Testis (tissue), 3 donors: ENCODE data around the gene YIPF4. TPM values are rescaled to one million over a fixed set of nuclear protein-coding genes. Genes with fewer than 3 reads are reported as not detected.
A peak's percentile ranks its signal among the peaks of the same experiment; 100 is the strongest.
"Not testable (repeated sequence)": the region's sequence is repeated elsewhere in the genome, so short reads cannot be mapped to it uniquely, and the experiment has no call there.

Experiments used
- DNase-seq: peaks from one replicate; pipeline ENCODE4 v3.0.0-alpha.2; 2019
- H3K27ac ChIP-seq, 2 donors: fragments of 200-600 bp; sonication (generic); one replicate each; pipeline ENCODE4 v1.5.1; 2019
- H3K27me3 ChIP-seq: fragments of 200-600 bp; sonication (generic); one replicate; pipeline ENCODE4 v1.5.1; 2019
- H3K36me3 ChIP-seq: fragments of 200-600 bp; sonication (generic); one replicate; pipeline ENCODE4 v1.5.1; 2017; ENCODE audit warnings: low read depth; ENCODE audit errors: missing control alignments
- H3K4me1 ChIP-seq: fragments of 200-600 bp; sonication (generic); one replicate; pipeline ENCODE4 v1.5.1; 2019
- H3K4me3 ChIP-seq, 2 donors: fragments of 200-600 bp; sonication (generic); one replicate each; pipeline ENCODE4 v1.5.1; 2017 to 2019
- H3K9me3 ChIP-seq: fragments of 200-600 bp; sonication (generic); one replicate; pipeline ENCODE4 v1.5.1; 2017
- CTCF ChIP-seq, 3 experiments: fragments of 450-650 bp in 2 of 3; fragments of 200-600 bp in 1 of 3; sonication (generic) in 1 of 3; IDR thresholded peaks; one replicate each; pipeline ENCODE4 v1.5.1; 2016 to 2019; ENCODE audit warnings: antibody characterized with exemption in 3 of 3, mild to moderate bottlenecking in 2 of 3, moderate library complexity in 1 of 3
- POLR2A ChIP-seq: fragments of 450-650 bp; IDR thresholded peaks from one replicate; pipeline ENCODE4 v1.6.1; 2017; ENCODE audit warnings: antibody characterized with exemption, mild to moderate bottlenecking, moderate library complexity
- WGBS, 2 donors: methylation state at CpG; one replicate each; pipeline ENCODE4 v1.1.5; 2018; 5-methylcytosine and 5-hydroxymethylcytosine counted together
- intact Hi-C: fragments of 100-400 bp; cut with DNase I; formaldehyde crosslinking; loops from one replicate; pipeline ENCODE4 v1.15.1; 2023; ENCODE audit warnings: low total_unique reads
- polyA plus RNA-seq: library from polyadenylated mRNA; stranded (reverse); fragments of 350-450 nt; fragmentation: Illumina TruSeq; extraction: RNeasy Lipid Tissue Mini Kit (QIAGEN cat#74804); gene quantifications from one replicate; pipeline ENCODE4 v1.2.3, GENCODE V29; 2014; ENCODE audit warnings: low read depth, low replicate concordance; ENCODE audit not compliant: insufficient read depth
- total RNA-seq, 2 donors: library from RNA; depleted of rRNA; stranded (reverse); fragments of >200 nt; gene quantifications; one replicate each; pipeline ENCODE4 v1.2.3, GENCODE V29; 2016

Gene YIPF4
- total and polyA plus RNA-seq, 3 donors from 2014 or later: 13.9 to 41.2 (median 16.0) TPM

- Histone ChIP-seq H3K27ac (no peak overlapping the region), H3K9me3 (no peaks in the 10 kb centered on the region), H3K36me3 (no peaks in the 10 kb centered on the region), H3K4me1 (no peaks in the 10 kb centered on the region), H3K27me3 (no peaks in the 10 kb centered on the region), H3K4me3 (no peak overlapping the region)
- TF ChIP-seq CTCF (IDR thresholded peaks at IDR 0.05): no peak
- no peak for TF ChIP-seq POLR2A
- intact Hi-C loops: no loop called here
- no peak for DNase-seq
- WGBS, 2 donors: 38 to 56% methylated on average over 2 of the region's 2 CpGs
These were observed 52.4 kb downstream of the YIPF4 start for GRCh38 chr2:32330136-32330535.

GRCh38 chr2:32342801-32343200 is 65.1 kb downstream of the YIPF4 start:
- Histone ChIP-seq H3K27me3 (no peaks in the 10 kb centered on the region), H3K36me3 (no peaks in the 10 kb centered on the region), H3K9me3 (no peaks in the 10 kb centered on the region), H3K27ac (no peak overlapping the region), H3K4me3 (no peak overlapping the region), H3K4me1 (no peaks in the 10 kb centered on the region)
- no peak for DNase-seq
- 35 to 52% methylated on average over 2 of the region's 2 CpGs for WGBS, 2 donors
- intact Hi-C loops: no loop called here
- no peak for TF ChIP-seq POLR2A
- no peak for TF ChIP-seq CTCF (IDR thresholded peaks at IDR 0.05)

- H3K27ac ChIP-seq, H3K27me3 ChIP-seq, H3K36me3 ChIP-seq, intact Hi-C loops, H3K9me3 ChIP-seq, H3K4me1 ChIP-seq, DNase-seq, H3K4me3 ChIP-seq: not testable (repeated sequence)
- 89 to 94% methylated on average over 3 of the region's 3 CpGs for WGBS, 2 donors
These were observed 73.1 kb downstream of the YIPF4 start for GRCh38 chr2:32350797-32351196.

GRCh38 chr2:32355976-32356680 is 78.4 kb downstream of the YIPF4 start:
- peak overlapping the region; percentile 98 for H3K27ac ChIP-seq
- intact Hi-C loops: no loop called here
- no peaks in the 10 kb centered on the region for H3K9me3 ChIP-seq
- TF ChIP-seq CTCF (IDR thresholded peaks at IDR 0.05) (no peak), POLR2A (no peak)
- peak overlapping the region; percentile 98 to 99 for H3K4me3 ChIP-seq
- no peaks in the 10 kb centered on the region for H3K36me3 ChIP-seq
- DNase-seq: no peak
- WGBS, 2 donors: 9 to 11% methylated on average over 9 to 10 of the region's 10 CpGs
- peaks cover 21% of the 10 kb centered on the region for H3K4me1 ChIP-seq
- H3K27me3 ChIP-seq: no peaks in the 10 kb centered on the region

GRCh38 chr2:32356681-32357317 is 79.1 kb downstream of the YIPF4 start, which contains the start of gene BIRC6:
TSS of gene BIRC6 (plus strand) at chr2:32357023. CDS start at chr2:32357162, 139 bp downstream.
- DNase-seq: peak; percentile 98
- peaks cover 21% of the 10 kb centered on the region for H3K4me1 ChIP-seq
- peak; percentile 8 for TF ChIP-seq POLR2A
- no peak for TF ChIP-seq CTCF (IDR thresholded peaks at IDR 0.05)
- WGBS, 2 donors: 1% methylated on average over 34 to 41 of the region's 76 CpGs
- no peaks in the 10 kb centered on the region for H3K9me3 ChIP-seq
- peak within 1 kb of the TSS; percentile 98 for H3K27ac ChIP-seq
- H3K36me3 ChIP-seq: no peaks in the 10 kb centered on the region
- intact Hi-C loops: no loop called here
- no peaks in the 10 kb centered on the region for H3K27me3 ChIP-seq
- peak within 1 kb of the TSS; percentile 98 to 99 for H3K4me3 ChIP-seq
